Stomach smooth muscle (tissue), 2 donors: Measurements from ENCODE around the gene TMEFF1.
A peak's percentile ranks its signal among the peaks of the same experiment; 100 is the strongest.

Experiments
- H3K27ac ChIP-seq: one replicate; pipeline ENCODE4 v1.7.0; 2013; ENCODE audit warnings: mild to moderate bottlenecking, low read length, inconsistent platforms
- H3K27me3 ChIP-seq, 2 donors: one replicate each; pipeline ENCODE4 v1.7.0; 2013; ENCODE audit warnings: low read length in 2 of 2; ENCODE audit not compliant: insufficient read depth in 2 of 2, control insufficient read depth in 1 of 2
- H3K36me3 ChIP-seq, 2 donors: one replicate each; pipeline ENCODE4 v1.7.0; 2013; ENCODE audit warnings: low read length in 2 of 2; ENCODE audit not compliant: control insufficient read depth in 2 of 2, insufficient read depth in 2 of 2
- H3K4me1 ChIP-seq: one replicate; pipeline ENCODE4 v1.7.0; 2013; ENCODE audit warnings: low read length; ENCODE audit not compliant: control insufficient read depth, insufficient read depth
- H3K4me3 ChIP-seq, 2 donors: one replicate each; pipeline ENCODE4 v1.7.0; 2013; ENCODE audit warnings: low read length in 2 of 2
- H3K9ac ChIP-seq, 2 donors: one replicate each; pipeline ENCODE4 v1.7.0; 2013; ENCODE audit warnings: low read length in 2 of 2, mild to moderate bottlenecking in 1 of 2
- H3K9me3 ChIP-seq, 2 donors: one replicate each; pipeline ENCODE4 v1.7.0; 2013; ENCODE audit warnings: low read length in 2 of 2; ENCODE audit not compliant: control insufficient read depth in 2 of 2
- donor health status: healthy.
- donor health status: Pancreatic carcinoma.

Gene TMEFF1

GRCh38 chr9:100473276-100474081 is 530 bp downstream of the TMEFF1 start:
- Histone ChIP-seq H3K4me1 (peaks cover 10% of the 10 kb centered on the region), H3K27me3 (peaks cover 8% of the 10 kb centered on the region in 2 donors), H3K9me3 (no peaks in the 10 kb centered on the region), H3K9ac (no peak overlapping the region), H3K36me3 (no peaks in the 10 kb centered on the region), H3K4me3 (peak overlapping the region; percentile 43 to 73), H3K27ac (no peak overlapping the region)

- Histone ChIP-seq H3K4me3 (peak overlapping the region; percentile 43 to 73), H3K4me1 (peaks cover 10% of the 10 kb centered on the region), H3K9ac (no peak overlapping the region), H3K27ac (no peak overlapping the region), H3K36me3 (no peaks in the 10 kb centered on the region), H3K9me3 (no peaks in the 10 kb centered on the region), H3K27me3 (peaks cover 8% of the 10 kb centered on the region in 2 donors)
These were observed 1.4 kb downstream of the TMEFF1 start for GRCh38 chr9:100474082-100474923.

- H3K36me3 ChIP-seq, result no peaks in the 10 kb centered on the region
- no peak overlapping the region for H3K27ac ChIP-seq
- no peak overlapping the region for H3K9ac ChIP-seq
- peaks cover 10% of the 10 kb centered on the region for H3K4me1 ChIP-seq
- H3K4me3 ChIP-seq, result no peak overlapping the region
- H3K27me3 ChIP-seq, result peaks cover 8% of the 10 kb centered on the region in 2 donors
- H3K9me3 ChIP-seq, result no peaks in the 10 kb centered on the region
These were observed 2.0 kb downstream of the TMEFF1 start for GRCh38 chr9:100474924-100475276.

GRCh38 chr9:100477241-100477640 is 4.3 kb downstream of the TMEFF1 start:
- H3K36me3 ChIP-seq, result no peaks in the 10 kb centered on the region
- no peak overlapping the region for H3K27ac ChIP-seq

GRCh38 chr9:100478192-100478591 is 5.2 kb downstream of the TMEFF1 start:
- Histone ChIP-seq H3K27ac (no peak overlapping the region), H3K36me3 (no peaks in the 10 kb centered on the region), H3K4me3 (no peak overlapping the region), H3K4me1 (peaks cover 9% of the 10 kb centered on the region), H3K9me3 (no peaks in the 10 kb centered on the region), H3K27me3 (peaks cover 8% of the 10 kb centered on the region in 2 donors), H3K9ac (no peak overlapping the region)

More at GRCh38 chr9:100477241-100477640, 4.3 kb downstream of the TMEFF1 start:
- peaks cover 8% of the 10 kb centered on the region in 2 donors for H3K27me3 ChIP-seq
- H3K9ac ChIP-seq, result no peak overlapping the region
- H3K4me1 ChIP-seq, result peaks cover 10% of the 10 kb centered on the region
- H3K9me3 ChIP-seq, result no peaks in the 10 kb centered on the region
- H3K4me3 ChIP-seq, result no peak overlapping the region

- Histone ChIP-seq H3K4me3 (no peak overlapping the region), H3K9me3 (no peaks in the 10 kb centered on the region), H3K36me3 (no peaks in the 10 kb centered on the region), H3K4me1 (no peaks in the 10 kb centered on the region), H3K27ac (no peak overlapping the region), H3K27me3 (peaks cover under 1% of the 10 kb centered on the region in 2 donors), H3K9ac (no peak overlapping the region)
These were observed 6.9 kb downstream of the TMEFF1 start for GRCh38 chr9:100479820-100480219.

- Histone ChIP-seq H3K27me3 (no peaks in the 10 kb centered on the region), H3K9me3 (no peaks in the 10 kb centered on the region), H3K27ac (no peak overlapping the region), H3K9ac (no peak overlapping the region), H3K4me3 (no peak overlapping the region), H3K36me3 (no peaks in the 10 kb centered on the region), H3K4me1 (no peaks in the 10 kb centered on the region)
These were observed 12.2 kb downstream of the TMEFF1 start for GRCh38 chr9:100485196-100485595.

- Histone ChIP-seq H3K27ac (no peak overlapping the region), H3K9me3 (no peaks in the 10 kb centered on the region), H3K9ac (no peak overlapping the region), H3K36me3 (no peaks in the 10 kb centered on the region), H3K27me3 (no peaks in the 10 kb centered on the region), H3K4me3 (no peak overlapping the region), H3K4me1 (no peaks in the 10 kb centered on the region)
These were observed 13.7 kb downstream of the TMEFF1 start for GRCh38 chr9:100486479-100487176.

GRCh38 chr9:100488177-100488576 is 15.2 kb downstream of the TMEFF1 start:
- H3K27me3 ChIP-seq, result no peaks in the 10 kb centered on the region
- H3K36me3 ChIP-seq, result no peaks in the 10 kb centered on the region
- H3K4me1 ChIP-seq, result no peaks in the 10 kb centered on the region
- H3K27ac ChIP-seq, result no peak overlapping the region
- no peaks in the 10 kb centered on the region for H3K9me3 ChIP-seq
- H3K9ac ChIP-seq, result no peak overlapping the region
- no peak overlapping the region for H3K4me3 ChIP-seq

- Histone ChIP-seq H3K27me3 (no peaks in the 10 kb centered on the region), H3K4me3 (no peak overlapping the region), H3K9me3 (no peaks in the 10 kb centered on the region), H3K9ac (no peak overlapping the region), H3K36me3 (no peaks in the 10 kb centered on the region), H3K27ac (no peak overlapping the region), H3K4me1 (no peaks in the 10 kb centered on the region)
These were observed 16.9 kb downstream of the TMEFF1 start for GRCh38 chr9:100489836-100490235.
